A673 (cell line): Measurements from ENCODE around the gene PRR12.

Experiments
- EZH2 ChIP-seq: fragments of 200-600 bp; sonication (generic); IDR thresholded peaks from 2 replicates; pipeline ENCODE4 v1.6.1; 2017; ENCODE audit warnings: borderline replicate concordance, low read depth, mild to moderate bottlenecking, mixed read lengths, antibody characterized with exemption, low read length; ENCODE audit not compliant: poor library complexity, severe bottlenecking
- TF ChIP-seq, protein P1 (sequence below): fragments of 300-800, 200-600 bp; sonication (generic); conservative IDR thresholded peaks from 2 replicates; pipeline ENCODE4 v1.5.1; 2017; ENCODE audit warnings: low read depth, mild to moderate bottlenecking, antibody characterized with exemption, low read length, moderate library complexity, mixed read lengths

DNA sequence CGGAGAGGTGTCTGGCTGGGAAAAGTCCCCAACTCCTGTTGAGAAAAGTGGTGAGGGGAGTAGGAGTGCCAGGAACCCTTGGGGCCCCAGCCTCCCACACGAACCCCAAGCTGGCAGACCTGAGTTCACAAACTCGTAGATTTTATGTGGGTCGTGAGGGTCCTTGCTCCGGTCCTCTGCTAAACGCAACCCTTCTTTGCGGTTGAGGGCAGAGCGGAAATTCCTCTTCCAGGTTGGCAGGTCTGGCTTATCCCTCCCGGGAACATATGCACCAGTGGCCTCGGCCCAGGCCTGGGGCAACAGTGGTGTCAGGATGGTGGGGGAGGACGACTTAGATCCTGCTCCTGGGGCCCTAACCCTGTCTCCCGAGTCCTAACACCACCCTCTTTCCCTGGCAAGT, 72.2 kb downstream of the PRR12 start:
- TF ChIP-seq, protein P1, sequence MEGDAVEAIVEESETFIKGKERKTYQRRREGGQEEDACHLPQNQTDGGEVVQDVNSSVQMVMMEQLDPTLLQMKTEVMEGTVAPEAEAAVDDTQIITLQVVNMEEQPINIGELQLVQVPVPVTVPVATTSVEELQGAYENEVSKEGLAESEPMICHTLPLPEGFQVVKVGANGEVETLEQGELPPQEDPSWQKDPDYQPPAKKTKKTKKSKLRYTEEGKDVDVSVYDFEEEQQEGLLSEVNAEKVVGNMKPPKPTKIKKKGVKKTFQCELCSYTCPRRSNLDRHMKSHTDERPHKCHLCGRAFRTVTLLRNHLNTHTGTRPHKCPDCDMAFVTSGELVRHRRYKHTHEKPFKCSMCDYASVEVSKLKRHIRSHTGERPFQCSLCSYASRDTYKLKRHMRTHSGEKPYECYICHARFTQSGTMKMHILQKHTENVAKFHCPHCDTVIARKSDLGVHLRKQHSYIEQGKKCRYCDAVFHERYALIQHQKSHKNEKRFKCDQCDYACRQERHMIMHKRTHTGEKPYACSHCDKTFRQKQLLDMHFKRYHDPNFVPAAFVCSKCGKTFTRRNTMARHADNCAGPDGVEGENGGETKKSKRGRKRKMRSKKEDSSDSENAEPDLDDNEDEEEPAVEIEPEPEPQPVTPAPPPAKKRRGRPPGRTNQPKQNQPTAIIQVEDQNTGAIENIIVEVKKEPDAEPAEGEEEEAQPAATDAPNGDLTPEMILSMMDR: no peak
- no peak for TF ChIP-seq EZH2
